Natural killer cell (primary cell): ENCODE measurements around the gene ERC1. TPM values are rescaled to one million over a fixed set of nuclear protein-coding genes. Genes with fewer than 3 reads are reported as not detected.
A peak's percentile ranks its signal among the peaks of the same experiment; 100 is the strongest.

Experiments used
- ATAC-seq, 3 donors: fragments of 150-1000 bp in 2 of 3; fragments of 200-7000 bp in 1 of 3; cut with Tn5 transposase; 1 replicate in 1 of 3; 2 replicates in 2 of 3; pipeline ENCODE4 v1.10.0; 2021; ENCODE audit warnings: mild to moderate bottlenecking in 2 of 3, moderate library complexity in 2 of 3
- DNase-seq, 2 donors: peaks; one replicate each; pipeline versions ENCODE4 v3.0.0 to v3.0.0-alpha.2; 2013 to 2021; ENCODE audit warnings: mixed read lengths in 1 of 2
- H3K27ac ChIP-seq: one replicate; pipeline ENCODE4 v1.5.1; 2013; ENCODE audit warnings: mild to moderate bottlenecking, low read length
- H3K27me3 ChIP-seq: one replicate; pipeline ENCODE4 v1.6.1; 2013; ENCODE audit warnings: low read length; ENCODE audit not compliant: control insufficient read depth, insufficient read depth
- H3K36me3 ChIP-seq: one replicate; pipeline ENCODE4 v1.6.1; 2013; ENCODE audit warnings: low read length; ENCODE audit not compliant: control insufficient read depth, insufficient read depth
- H3K4me1 ChIP-seq: one replicate; pipeline ENCODE4 v1.6.1; 2013; ENCODE audit warnings: low read length; ENCODE audit not compliant: control insufficient read depth, insufficient read depth
- H3K4me3 ChIP-seq: one replicate; pipeline ENCODE4 v1.5.1; 2013; ENCODE audit warnings: low read length
- H3K9me3 ChIP-seq: one replicate; pipeline ENCODE4 v1.6.1; 2013; ENCODE audit warnings: low read length; ENCODE audit not compliant: control insufficient read depth, insufficient read depth
- H3K27ac Mint-ChIP-seq, 2 donors: one replicate each; pipeline ENCODE4 v1.8.0; 2022; ENCODE audit warnings: mild to moderate bottlenecking in 2 of 2, mixed read lengths in 2 of 2, moderate library complexity in 1 of 2
- H3K27me3 Mint-ChIP-seq, 2 donors: one replicate each; pipeline ENCODE4 v1.8.0; 2022; ENCODE audit warnings: low read depth in 2 of 2, mixed read lengths in 2 of 2
- H3K36me3 Mint-ChIP-seq: one replicate; pipeline ENCODE4 v1.8.0; 2022; ENCODE audit warnings: mixed read lengths
- H3K4me1 Mint-ChIP-seq, 2 donors: one replicate each; pipeline ENCODE4 v1.8.0; 2022; ENCODE audit warnings: mixed read lengths in 2 of 2
- H3K4me3 Mint-ChIP-seq: one replicate; pipeline ENCODE4 v1.8.0; 2022; ENCODE audit warnings: mild to moderate bottlenecking, moderate library complexity, mixed read lengths
- H3K9me3 Mint-ChIP-seq, 2 donors: one replicate each; pipeline ENCODE4 v1.8.0; 2022; ENCODE audit warnings: mixed read lengths in 2 of 2
- CTCF ChIP-seq: fragments of 200-600 bp; IDR thresholded peaks from one replicate; pipeline ENCODE4 v1.8.0; 2022; ENCODE audit warnings: antibody characterized with exemption
- WGBS: methylation state at CpG from one replicate; pipeline ENCODE4 v1.1.7; 2013; ENCODE audit warnings: missing lambda C conversion rate; ENCODE audit not compliant: insufficient coverage; 5-methylcytosine and 5-hydroxymethylcytosine counted together
- intact Hi-C: fragments of 100-400 bp; cut with micrococcal nuclease; formaldehyde crosslinking; loops from one replicate; pipeline ENCODE4 v1.14.2; 2022
- total RNA-seq, 4 donors: library from RNA; stranded (reverse); fragments of 120-200 nt in 1 of 4; gene quantifications; one replicate each; pipeline versions ENCODE4 v1.2.3 to v1.2.4, GENCODE V29; 2013 to 2022

ERC1 gene
- total RNA-seq, 3 donors from 2014 or later (not counting 1 experiment from before 2014, with no cell fraction given): 43.5 to 54.0 (median 44.9) TPM

GRCh38 chr12:1528791-1529190 is 537.8 kb downstream of the ERC1 start:
- Mint-ChIP-seq H3K9me3 (no peaks in the 10 kb centered on the region), H3K4me3 (no peak overlapping the region), H3K27ac (no peak overlapping the region), H3K27me3 (peaks cover 70 to 80% of the 10 kb centered on the region in 2 donors), H3K4me1 (peaks cover 21 to 31% of the 10 kb centered on the region in 2 donors), H3K36me3 (no peaks in the 10 kb centered on the region)
- Histone ChIP-seq H3K27me3 (peaks cover 44% of the 10 kb centered on the region), H3K9me3 (no peaks in the 10 kb centered on the region), H3K4me3 (no peak overlapping the region), H3K4me1 (peaks cover 31% of the 10 kb centered on the region), H3K36me3 (no peaks in the 10 kb centered on the region), H3K27ac (no peak overlapping the region)
- DNase-seq: no peak
- no peak for ATAC-seq
- TF ChIP-seq CTCF: no peak
- WGBS: 90% methylated on average over 3 of the region's 3 CpGs
- intact Hi-C loops: no loop called here

- Histone ChIP-seq H3K4me1 (peaks cover 36% of the 10 kb centered on the region), H3K9me3 (no peaks in the 10 kb centered on the region), H3K27me3 (peaks cover 45% of the 10 kb centered on the region), H3K27ac (no peak overlapping the region), H3K36me3 (no peaks in the 10 kb centered on the region), H3K4me3 (no peak overlapping the region)
- intact Hi-C loops: no loop called here
- H3K27me3 Mint-ChIP-seq: peaks cover 68 to 80% of the 10 kb centered on the region in 2 donors
- peaks cover 26 to 34% of the 10 kb centered on the region in 2 donors for H3K4me1 Mint-ChIP-seq
- H3K36me3 Mint-ChIP-seq: no peaks in the 10 kb centered on the region
- ATAC-seq (no peak), DNase-seq (no peak)
- 67% methylated on average over 11 of the region's 11 CpGs for WGBS
- peak overlapping the region; percentile 86 for H3K4me3 Mint-ChIP-seq
- H3K9me3 Mint-ChIP-seq: no peaks in the 10 kb centered on the region
- TF ChIP-seq CTCF: no peak
- H3K27ac Mint-ChIP-seq: peak overlapping the region in 1 of 2 donors; percentile 66
Observed at GRCh38 chr12:1529228-1529861, 538.3 kb downstream of the ERC1 start.

GRCh38 chr12:1529862-1530591 is 539.0 kb downstream of the ERC1 start:
- ATAC-seq: peak in 2 of 3 donors; percentile 14 to 22
- H3K27me3 ChIP-seq: peaks cover 47% of the 10 kb centered on the region
- H3K27ac Mint-ChIP-seq: peak overlapping the region in 1 of 2 donors; percentile 66

More at GRCh38 chr12:1529862-1530591, 539.0 kb downstream of the ERC1 start:
- Histone ChIP-seq H3K27ac (no peak overlapping the region), H3K36me3 (no peaks in the 10 kb centered on the region), H3K9me3 (no peaks in the 10 kb centered on the region), H3K4me3 (no peak overlapping the region), H3K4me1 (peaks cover 43% of the 10 kb centered on the region)
- WGBS: 2% methylated on average over 101 of the region's 101 CpGs
- Mint-ChIP-seq H3K36me3 (no peaks in the 10 kb centered on the region), H3K9me3 (no peaks in the 10 kb centered on the region), H3K4me3 (peak overlapping the region; percentile 86), H3K27me3 (peaks cover 73% of the 10 kb centered on the region in 2 donors), H3K4me1 (peaks cover 33 to 40% of the 10 kb centered on the region in 2 donors)
- no peak for TF ChIP-seq CTCF
- intact Hi-C loops: no loop called here
- peak in 1 of 2 donors; percentile 25 for DNase-seq
